Transverse colon (tissue), 4 donors: ENCODE measurements around the gene ZNF516.

Source experiments
- CTCF ChIP-seq, 5 experiments: fragments of 200-600 bp in 3 of 5; fragments of 450-650 bp in 2 of 5; sonication (generic) in 3 of 5; IDR thresholded peaks; 1 replicate in 2 of 5; 2 replicates in 3 of 5; pipeline ENCODE4 v1.5.1; 2016 to 2017; ENCODE audit warnings: antibody characterized with exemption in 5 of 5, inconsistent platforms in 3 of 5, mild to moderate bottlenecking in 2 of 5, moderate library complexity in 1 of 5
- EP300 ChIP-seq: sonication (generic); formaldehyde crosslinking; IDR thresholded peaks from one replicate; pipeline ENCODE4 v1.6.1; 2017; ENCODE audit warnings: antibody characterized with exemption, low read depth
- POLR2A ChIP-seq: fragments of 450-650 bp; IDR thresholded peaks from one replicate; pipeline ENCODE4 v1.6.1; 2016; ENCODE audit warnings: antibody characterized with exemption, mild to moderate bottlenecking, moderate library complexity
- POLR2AphosphoS5 ChIP-seq, 3 donors: sonication (generic); formaldehyde crosslinking; IDR thresholded peaks; one replicate each; pipeline ENCODE4 v1.6.1; 2016; ENCODE audit warnings: antibody characterized with exemption in 3 of 3

DNA sequence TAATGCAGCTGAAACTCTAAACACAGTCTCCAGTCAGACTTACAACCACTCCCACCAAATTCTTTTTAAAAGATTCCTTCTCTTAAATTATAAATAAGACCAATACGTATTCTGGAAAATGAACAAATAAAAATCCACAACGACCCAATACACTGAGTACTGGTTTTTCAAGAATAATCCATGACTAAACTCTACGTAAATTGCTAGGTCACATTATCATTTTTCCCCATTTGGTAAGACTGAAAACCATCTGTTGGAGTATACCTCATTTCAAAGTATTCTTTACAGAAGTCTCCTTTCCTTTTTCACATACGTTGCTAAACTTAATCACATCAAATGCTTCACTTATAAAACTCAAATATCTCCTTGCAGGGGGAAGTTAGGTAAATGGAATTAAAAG, 6.0 kb downstream of the ZNF516 start:
- no peak for TF ChIP-seq CTCF (IDR thresholded peaks at IDR 0.05)
- no peak for TF ChIP-seq EP300
- no peak for TF ChIP-seq POLR2A
- TF ChIP-seq POLR2AphosphoS5 (IDR thresholded peaks at IDR 0.05) = no peak
